ENCODE measurements around the gene SLC4A5.

The SLC4A5 gene

GRCh38 chr2:74198461-74199274 is 144.5 kb downstream of the SLC4A5 start, which contains the start of gene MTHFD2:
TSS of gene MTHFD2 (plus strand) at chr2:74198615. CDS start at chr2:74198642, 27 bp downstream.
- DNase-seq (ENCODE audit: low read depth) = peak; percentile 86
- H3K4me3 ChIP-seq (ENCODE audit: control insufficient read depth, low read depth, low read length) = peak within 1 kb of the TSS; percentile 92
- peak; percentile 62 for TF ChIP-seq CTCF (conservative IDR thresholded peaks at IDR 0.05; ENCODE audit: control insufficient read depth, insufficient read depth, low read depth, low read length)

- TF ChIP-seq CTCF (conservative IDR thresholded peaks at IDR 0.05; ENCODE audit: control insufficient read depth, insufficient read depth, low read depth, low read length) = no peak
- H3K4me3 ChIP-seq (ENCODE audit: control insufficient read depth, low read depth, low read length) = peak overlapping the region; percentile 92
- peak; percentile 97 for DNase-seq (ENCODE audit: low read depth)
Observed at GRCh38 chr2:74198023-74198460, 145.2 kb downstream of the SLC4A5 start.

- DNase-seq (ENCODE audit: low read depth) = no peak
- TF ChIP-seq CTCF (conservative IDR thresholded peaks at IDR 0.05; ENCODE audit: control insufficient read depth, insufficient read depth, low read depth, low read length) = no peak
- H3K4me3 ChIP-seq (ENCODE audit: control insufficient read depth, low read depth, low read length) = no peak overlapping the region
Observed at GRCh38 chr2:74197049-74197448, 146.2 kb downstream of the SLC4A5 start.

GRCh38 chr2:74194799-74195198 is 148.4 kb downstream of the SLC4A5 start:
- no peak for TF ChIP-seq CTCF (conservative IDR thresholded peaks at IDR 0.05; ENCODE audit: control insufficient read depth, insufficient read depth, low read depth, low read length)
- H3K4me3 ChIP-seq (ENCODE audit: control insufficient read depth, low read depth, low read length) = no peak overlapping the region
- DNase-seq (ENCODE audit: low read depth) = no peak

GRCh38 chr2:74191596-74192380 is 151.4 kb downstream of the SLC4A5 start:
- H3K4me3 ChIP-seq (ENCODE audit: control insufficient read depth, low read depth, low read length) = no peak overlapping the region
- no peak for TF ChIP-seq CTCF (conservative IDR thresholded peaks at IDR 0.05; ENCODE audit: control insufficient read depth, insufficient read depth, low read depth, low read length)
- no peak for DNase-seq (ENCODE audit: low read depth)

GRCh38 chr2:74188696-74189095 is 154.5 kb downstream of the SLC4A5 start:
- no peak overlapping the region for H3K4me3 ChIP-seq (ENCODE audit: control insufficient read depth, low read depth, low read length)

More at GRCh38 chr2:74188696-74189095, 154.5 kb downstream of the SLC4A5 start:
- no peak for TF ChIP-seq CTCF (conservative IDR thresholded peaks at IDR 0.05; ENCODE audit: control insufficient read depth, insufficient read depth, low read depth, low read length)
- no peak for DNase-seq (ENCODE audit: low read depth)
